Sigmoid colon (tissue), 7 donors: ENCODE results near the gene PLPP3. TPM values are rescaled to one million over a fixed set of nuclear protein-coding genes. Genes with fewer than 3 reads are reported as not detected.

Source experiments
- DNase-seq: peaks from one replicate; pipeline ENCODE4 v3.0.0-alpha.2; 2019
- H3K27ac ChIP-seq, 4 donors: fragments of 200-600 bp; sonication (generic); one replicate each; pipeline ENCODE4 v1.5.1; 2016 to 2019; ENCODE audit warnings: mild to moderate bottlenecking in 1 of 4
- H3K27me3 ChIP-seq, 3 donors: fragments of 200-600 bp; sonication (generic); one replicate each; pipeline ENCODE4 v1.5.1; 2019; ENCODE audit warnings: mild to moderate bottlenecking in 1 of 3
- H3K36me3 ChIP-seq, 4 donors: fragments of 200-600 bp; sonication (generic); one replicate each; pipeline ENCODE4 v1.5.1; 2016 to 2019
- H3K4me1 ChIP-seq, 4 donors: fragments of 200-600 bp; sonication (generic); one replicate each; pipeline ENCODE4 v1.5.1; 2017 to 2019
- H3K4me3 ChIP-seq, 4 donors: fragments of 200-600 bp; sonication (generic); one replicate each; pipeline ENCODE4 v1.5.1; 2017 to 2019; ENCODE audit warnings: mild to moderate bottlenecking in 2 of 4, moderate library complexity in 1 of 4
- H3K9me3 ChIP-seq, 4 donors: fragments of 200-600 bp in 3 of 4; sonication (generic) in 3 of 4; one replicate each; pipeline versions ENCODE4 v1.5.1 to v1.6.1; 2013 to 2019
- EP300 ChIP-seq, 4 donors: sonication (generic); formaldehyde crosslinking; IDR thresholded peaks; one replicate each; pipeline ENCODE4 v1.6.1; 2017; ENCODE audit warnings: antibody characterized with exemption in 4 of 4
- POLR2A ChIP-seq, 2 donors: fragments of 450-650 bp; IDR thresholded peaks; one replicate each; pipeline ENCODE4 v1.6.1; 2016; ENCODE audit warnings: antibody characterized with exemption in 2 of 2, mild to moderate bottlenecking in 2 of 2, moderate library complexity in 2 of 2
- POLR2AphosphoS5 ChIP-seq, 4 donors: sonication (generic); formaldehyde crosslinking; IDR thresholded peaks; one replicate each; pipeline ENCODE4 v1.6.1; 2017; ENCODE audit warnings: antibody characterized with exemption in 4 of 4
- WGBS, 2 donors: extraction: QIAGEN DNeasy Blood & Tissue Kit; methylation state at CpG; one replicate each; pipeline ENCODE4 v1.1.7; 2013; 5-methylcytosine and 5-hydroxymethylcytosine counted together
- intact Hi-C: fragments of 100-400 bp; cut with DNase I; formaldehyde crosslinking; loops from one replicate; pipeline ENCODE4 v1.15.1; 2023
- polyA plus RNA-seq, 3 donors: library from polyadenylated mRNA; stranded (reverse); fragments of 200-250 nt; gene quantifications; one replicate each; pipeline ENCODE4 v1.2.3, GENCODE V29; 2013
- total RNA-seq, 4 donors: library from RNA; depleted of rRNA; stranded (reverse); fragments of >200 nt; gene quantifications; one replicate each; pipeline ENCODE4 v1.1.0, GENCODE V29; 2016
- TF ChIP-seq, protein P1 (sequence below), 4 experiments: fragments of 450-650 bp in 3 of 4; fragments of 200-600 bp in 1 of 4; IDR thresholded peaks; one replicate each; pipeline ENCODE4 v1.5.1; 2016 to 2019; ENCODE audit warnings: antibody characterized with exemption in 4 of 4, mild to moderate bottlenecking in 3 of 4, moderate library complexity in 2 of 4
- donor health status: healthy with polysubstance abuse.
- donor health status: Bipolar disorder and iron deficiency.
- donor health status: healthy.

PLPP3 gene
- total and polyA plus RNA-seq, 7 donors: 4.9 to 136 (median 92.8) TPM

DNA sequence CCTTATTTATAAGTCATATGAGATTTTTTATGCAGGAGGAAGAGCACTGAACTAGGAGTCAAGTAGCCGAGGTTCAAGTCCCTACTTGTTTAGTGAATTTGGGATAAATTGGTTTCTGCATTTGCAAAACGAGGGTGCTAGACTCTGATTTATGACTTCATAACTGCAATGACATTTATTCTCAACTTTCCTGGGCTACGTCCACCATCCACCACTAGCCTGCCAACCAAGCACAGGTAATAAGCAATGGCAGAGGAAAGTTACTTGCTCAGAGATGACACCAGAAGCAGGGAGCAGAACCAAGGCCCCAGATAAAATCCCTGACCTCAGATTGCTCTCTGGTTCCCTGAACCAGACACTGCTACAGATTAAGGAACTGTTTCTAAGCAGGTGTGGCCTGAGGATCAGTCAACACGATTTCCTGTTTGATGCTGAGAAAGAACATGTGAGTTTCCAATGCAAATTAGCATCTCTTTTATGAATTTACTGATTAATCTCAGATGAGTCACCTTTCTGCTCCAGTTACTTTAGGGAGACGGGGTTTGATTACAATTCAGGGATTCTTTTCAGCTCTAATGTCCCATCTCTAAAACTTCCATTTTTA is 52.7 kb downstream of the PLPP3 start:
- TF ChIP-seq POLR2AphosphoS5 (IDR thresholded peaks at IDR 0.05) (no peak), POLR2A (IDR thresholded peaks at IDR 0.05) (no peak), EP300 (IDR thresholded peaks at IDR 0.05) (no peak)
- TF ChIP-seq, protein P1, sequence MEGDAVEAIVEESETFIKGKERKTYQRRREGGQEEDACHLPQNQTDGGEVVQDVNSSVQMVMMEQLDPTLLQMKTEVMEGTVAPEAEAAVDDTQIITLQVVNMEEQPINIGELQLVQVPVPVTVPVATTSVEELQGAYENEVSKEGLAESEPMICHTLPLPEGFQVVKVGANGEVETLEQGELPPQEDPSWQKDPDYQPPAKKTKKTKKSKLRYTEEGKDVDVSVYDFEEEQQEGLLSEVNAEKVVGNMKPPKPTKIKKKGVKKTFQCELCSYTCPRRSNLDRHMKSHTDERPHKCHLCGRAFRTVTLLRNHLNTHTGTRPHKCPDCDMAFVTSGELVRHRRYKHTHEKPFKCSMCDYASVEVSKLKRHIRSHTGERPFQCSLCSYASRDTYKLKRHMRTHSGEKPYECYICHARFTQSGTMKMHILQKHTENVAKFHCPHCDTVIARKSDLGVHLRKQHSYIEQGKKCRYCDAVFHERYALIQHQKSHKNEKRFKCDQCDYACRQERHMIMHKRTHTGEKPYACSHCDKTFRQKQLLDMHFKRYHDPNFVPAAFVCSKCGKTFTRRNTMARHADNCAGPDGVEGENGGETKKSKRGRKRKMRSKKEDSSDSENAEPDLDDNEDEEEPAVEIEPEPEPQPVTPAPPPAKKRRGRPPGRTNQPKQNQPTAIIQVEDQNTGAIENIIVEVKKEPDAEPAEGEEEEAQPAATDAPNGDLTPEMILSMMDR (IDR thresholded peaks at IDR 0.05): no peak
- H3K9me3 ChIP-seq: no peaks in the 10 kb centered on the region
- DNase-seq: no peak
- peaks cover 0 to 25% (median 5%) of the 10 kb centered on the region in 4 donors for H3K36me3 ChIP-seq
- H3K27ac ChIP-seq: peak overlapping the region in 1 of 4 donors; percentile 6
- no peak overlapping the region for H3K4me3 ChIP-seq
- intact Hi-C loops: no loop called here
- H3K27me3 ChIP-seq: no peaks in the 10 kb centered on the region
- H3K4me1 ChIP-seq: peaks cover 0 to 37% (median 36%) of the 10 kb centered on the region in 4 donors
- WGBS, 2 donors: 13 to 35% methylated on average over 5 of the region's 5 CpGs

GRCh38 chr1:56525489-56526041 is 53.8 kb downstream of the PLPP3 start:
- TF ChIP-seq POLR2A (IDR thresholded peaks at IDR 0.05) (no peak), POLR2AphosphoS5 (IDR thresholded peaks at IDR 0.05) (no peak), EP300 (IDR thresholded peaks at IDR 0.05) (no peak)
- TF ChIP-seq, protein P1 (IDR thresholded peaks at IDR 0.05): no peak
- Histone ChIP-seq H3K9me3 (no peaks in the 10 kb centered on the region), H3K36me3 (peaks cover 0 to 25% (median 5%) of the 10 kb centered on the region in 4 donors), H3K4me3 (no peak overlapping the region), H3K27ac (no peak overlapping the region), H3K27me3 (no peaks in the 10 kb centered on the region), H3K4me1 (peaks cover 0 to 37% (median 36%) of the 10 kb centered on the region in 4 donors)
- intact Hi-C loops: no loop called here
- no peak for DNase-seq
- 29 to 33% methylated on average over 4 of the region's 4 CpGs for WGBS, 2 donors

GRCh38 chr1:56524263-56524662 is 55.1 kb downstream of the PLPP3 start:
- TF ChIP-seq POLR2AphosphoS5 (IDR thresholded peaks at IDR 0.05) (no peak), EP300 (IDR thresholded peaks at IDR 0.05) (no peak), POLR2A (IDR thresholded peaks at IDR 0.05) (no peak)
- TF ChIP-seq, protein P1 (IDR thresholded peaks at IDR 0.05): no peak
- DNase-seq: no peak
- Histone ChIP-seq H3K4me1 (peaks cover 0 to 35% (median 32%) of the 10 kb centered on the region in 4 donors), H3K9me3 (no peaks in the 10 kb centered on the region), H3K36me3 (peaks cover 0 to 33% (median 7%) of the 10 kb centered on the region in 4 donors), H3K27ac (no peak overlapping the region), H3K27me3 (no peaks in the 10 kb centered on the region), H3K4me3 (no peak overlapping the region)
- 89 to 97% methylated on average over 11 of the region's 11 CpGs for WGBS, 2 donors
- intact Hi-C loops: no loop called here

DNA sequence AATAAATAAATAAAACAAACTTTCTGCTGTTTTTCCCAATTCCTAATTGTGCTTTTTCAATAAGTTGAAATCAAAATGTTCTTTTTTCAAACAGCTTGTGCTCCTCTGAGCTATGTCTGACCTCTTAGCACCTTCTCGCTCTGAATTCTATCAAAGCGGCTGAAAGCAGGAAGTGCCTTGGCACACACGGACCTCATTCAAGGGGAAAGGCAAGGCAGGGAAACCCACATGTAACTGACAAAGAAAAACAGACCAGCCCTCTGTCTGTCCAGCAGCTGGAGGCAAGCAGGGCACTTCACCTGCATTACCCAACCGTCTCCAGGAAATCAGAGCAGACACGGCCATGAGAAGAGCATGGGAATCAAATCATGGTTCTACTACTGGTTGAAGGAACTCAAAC is 56.7 kb downstream of the PLPP3 start:
- Histone ChIP-seq H3K4me1 (peaks cover 0 to 19% (median 16%) of the 10 kb centered on the region in 4 donors), H3K36me3 (peaks cover 0 to 39% (median 7%) of the 10 kb centered on the region in 4 donors), H3K4me3 (no peak overlapping the region), H3K27ac (no peak overlapping the region), H3K27me3 (no peaks in the 10 kb centered on the region), H3K9me3 (no peaks in the 10 kb centered on the region)
- intact Hi-C loops: no loop called here
- 39 to 53% methylated on average over 5 of the region's 5 CpGs for WGBS, 2 donors
- TF ChIP-seq, protein P1 (IDR thresholded peaks at IDR 0.05): no peak
- no peak for TF ChIP-seq POLR2A (IDR thresholded peaks at IDR 0.05)
- no peak for TF ChIP-seq POLR2AphosphoS5 (IDR thresholded peaks at IDR 0.05)
- no peak for DNase-seq
